K562 (cell line): Measurements from ENCODE around the gene IGFBP7. TPM values are rescaled to one million over a fixed set of nuclear protein-coding genes. Genes with fewer than 3 reads are reported as not detected.

Source experiments
- ATAC-seq: fragments of 200-7000 bp; cut with Tn5 transposase; 3 replicates; pipeline ENCODE4 v1.9.1; 2020; ENCODE audit warnings: moderate library complexity
- BruUV-seq: library from RNA; stranded (reverse); fragments of 400-500 nt; replicated peaks from 2 replicates; lab custom pipeline; 2021; lab: Mats Ljungman, UMichigan
- CTCF ChIA-PET: fragments of 300-600 bp; formaldehyde crosslinking; extraction: SDS; loops from one replicate; lab custom pipeline; 2021; ENCODE audit warnings: low intra/inter-chr PET ratio; lab: Yijun Ruan, JAX
- POLR2A ChIA-PET: fragments of 300-600, 350-650 bp; sonication (Branson Sonifier 250); formaldehyde crosslinking; extraction: SDS; loops from one replicate; lab custom pipeline; 2021; ENCODE audit warnings: antibody characterized with exemption, inconsistent platforms; lab: Yijun Ruan, JAX
- DNase-seq, 4 experiments: peaks; one replicate each; pipeline versions ENCODE4 v3.0.0 to v3.0.0-alpha.2; 2011 to 2018; ENCODE audit warnings: low spot score in 3 of 4, mixed read lengths in 3 of 4; ENCODE audit errors: extremely low read depth in 1 of 4
- FAIRE-seq: peaks from 2 replicates; lab custom pipeline; 2011; peaks lifted over from hg19 to GRCh38; lab: Jason Lieb, UNC
- H2AFZ ChIP-seq: 2 replicates; pipeline ENCODE4 v1.6.0; 2011; ENCODE audit warnings: low read depth, low read length, control low read depth, inconsistent platforms
- H3K27ac ChIP-seq: fragments of 200-600 bp; 3 replicates; pipeline ENCODE4 v1.8.0; 2011; ENCODE audit warnings: low read depth, mild to moderate bottlenecking, control low read depth, inconsistent platforms, low read length, moderate library complexity, mixed read lengths; ENCODE audit errors: extremely low read depth
- H3K27me3 ChIP-seq, 2 experiments: fragments of 300-600 bp in 1 of 2; 2 replicates in 1 of 2; 3 replicates in 1 of 2; pipeline versions ENCODE4 v1.6.0 to v1.8.0; 2011; ENCODE audit warnings: inconsistent platforms in 2 of 2, low read length in 2 of 2, mild to moderate bottlenecking in 1 of 2, mixed read lengths in 1 of 2, moderate library complexity in 1 of 2; ENCODE audit not compliant: control insufficient read depth in 2 of 2, insufficient read depth in 2 of 2
- H3K36me3 ChIP-seq: fragments of 300-600 bp; 3 replicates; pipeline ENCODE4 v1.8.0; 2011; ENCODE audit warnings: mild to moderate bottlenecking, low read length, inconsistent platforms; ENCODE audit not compliant: control insufficient read depth, insufficient read depth
- H3K4me1 ChIP-seq, 2 experiments: fragments of 200-600 bp in 1 of 2; replicated peaks in 1 of 2; 2 replicates in 1 of 2; 3 replicates in 1 of 2; pipeline versions ENCODE4 v1.5.1 to v1.8.0; 2011; ENCODE audit warnings: inconsistent platforms in 2 of 2, low read length in 2 of 2, mild to moderate bottlenecking in 1 of 2, mixed read lengths in 1 of 2, moderate library complexity in 1 of 2; ENCODE audit not compliant: control insufficient read depth in 2 of 2, insufficient read depth in 2 of 2
- H3K4me2 ChIP-seq: 2 replicates; pipeline ENCODE4 v1.6.1; 2011; ENCODE audit warnings: low read length, control low read depth, inconsistent platforms, mixed read lengths; ENCODE audit not compliant: insufficient read depth
- H3K4me3 ChIP-seq: fragments of 200-600 bp; sonication (generic), shearing (Covaris generic); 2 replicates; pipeline ENCODE4 v1.5.1; 2016; ENCODE audit warnings: control low read depth, inconsistent platforms
- H3K79me2 ChIP-seq: fragments of 200-600 bp; 3 replicates; pipeline ENCODE4 v1.8.0; 2011; ENCODE audit warnings: low read length, inconsistent platforms; ENCODE audit not compliant: control insufficient read depth, insufficient read depth
- H3K9ac ChIP-seq, 2 experiments: 2 replicates each; pipeline versions ENCODE4 v1.6.0 to v1.6.1; 2011; ENCODE audit warnings: low read depth in 2 of 2, low read length in 2 of 2, control low read depth in 1 of 2, inconsistent platforms in 1 of 2, mild to moderate bottlenecking in 1 of 2, mixed read lengths in 1 of 2; ENCODE audit not compliant: insufficient read depth in 1 of 2
- H3K9me1 ChIP-seq: one replicate; pipeline ENCODE4 v1.6.0; 2011; ENCODE audit warnings: inconsistent platforms, mild to moderate bottlenecking, low read length, moderate library complexity; ENCODE audit not compliant: control insufficient read depth, insufficient read depth
- H3K9me3 ChIP-seq: replicated peaks from 2 replicates; pipeline ENCODE4 v1.5.1; 2011; ENCODE audit warnings: low read depth, low read length, inconsistent platforms; ENCODE audit not compliant: control insufficient read depth, insufficient read depth
- H4K20me1 ChIP-seq: replicated peaks from 2 replicates; pipeline ENCODE4 v1.6.1; 2011; ENCODE audit warnings: low read length, inconsistent platforms, mixed read lengths; ENCODE audit not compliant: control insufficient read depth, insufficient read depth
- CBX1 ChIP-seq: sonication (generic); IDR thresholded peaks from 2 replicates; pipeline ENCODE4 v1.6.1; 2016; ENCODE audit warnings: antibody characterized with exemption, low read depth, mild to moderate bottlenecking
- E2F3 ChIP-seq: fragments of 250-450 bp; sonication (Bioruptor Pico); IDR thresholded peaks from 2 replicates; pipeline ENCODE4 v1.4.0; 2020; ENCODE audit warnings: mild to moderate bottlenecking
- EP300 ChIP-seq: IDR thresholded peaks from 2 replicates; pipeline ENCODE4 v1.6.1; 2012; ENCODE audit warnings: low read length, improper control_type of control experiment
- ETS1 ChIP-seq: conservative IDR thresholded peaks from 2 replicates; pipeline ENCODE4 v1.6.1; 2011; ENCODE audit warnings: low read depth, mild to moderate bottlenecking, low read length; ENCODE audit not compliant: control insufficient read depth
- HIVEP1 ChIP-seq: fragments of 250-450 bp; sonication (Bioruptor Pico); IDR thresholded peaks from 2 replicates; pipeline ENCODE4 v1.4.0; 2020; ENCODE audit warnings: mild to moderate bottlenecking
- HOMEZ ChIP-seq: fragments of 250-450 bp; sonication (Bioruptor Pico); IDR thresholded peaks from 2 replicates; pipeline ENCODE4 v1.4.0; 2020; ENCODE audit warnings: mild to moderate bottlenecking, moderate library complexity
- HOXB6 ChIP-seq: fragments of 250-450 bp; sonication (Bioruptor Pico); IDR thresholded peaks from 2 replicates; pipeline ENCODE4 v1.5.1; 2022; ENCODE audit warnings: mild to moderate bottlenecking, borderline replicate concordance
- MECOM ChIP-seq: fragments of 250-450 bp; sonication (Bioruptor Pico); IDR thresholded peaks from 2 replicates; pipeline ENCODE4 v1.8.0; 2022; ENCODE audit warnings: inconsistent platforms
- MXI1 ChIP-seq: IDR thresholded peaks from 2 replicates; pipeline ENCODE4 v1.6.1; 2011; ENCODE audit warnings: low read depth, mild to moderate bottlenecking, improper control_type of control experiment, low read length
- MYNN ChIP-seq, 2 experiments: sonication (generic); formaldehyde crosslinking in 1 of 2; IDR thresholded peaks; 2 replicates each; pipeline versions ENCODE4 v1.5.0 to v1.6.1; 2016 to 2020; ENCODE audit warnings: antibody characterized with exemption in 1 of 2, missing genetic modification reagents in 1 of 2
- POLR2AphosphoS5 ChIP-seq: IDR thresholded peaks from 2 replicates; pipeline ENCODE4 v1.6.1; 2011; ENCODE audit warnings: mild to moderate bottlenecking, low read depth, low read length, moderate library complexity; ENCODE audit not compliant: control insufficient read depth, insufficient read depth
- RBBP5 ChIP-seq: fragments of 200-600 bp; sonication (generic); IDR thresholded peaks from 2 replicates; pipeline ENCODE4 v1.6.1; 2012; ENCODE audit warnings: borderline replicate concordance, mild to moderate bottlenecking, low read length, control low read depth, inconsistent platforms; ENCODE audit not compliant: insufficient read depth, poor library complexity, severe bottlenecking
- TCF15 ChIP-seq: fragments of 250-450 bp; sonication (Bioruptor Pico); IDR thresholded peaks from 2 replicates; pipeline ENCODE4 v1.8.0; 2022; ENCODE audit warnings: moderate library complexity, mild to moderate bottlenecking, inconsistent platforms
- U2AF2 ChIP-seq: fragments of 200-400 bp; formaldehyde crosslinking; optimal IDR thresholded peaks from 2 replicates; pipeline ENCODE3; 2017; ENCODE audit warnings: low read depth, mild to moderate bottlenecking, low read length
- ZKSCAN3 ChIP-seq: fragments of 250-450 bp; sonication (Bioruptor Pico); IDR thresholded peaks from 2 replicates; pipeline ENCODE4 v1.4.0; 2020
- ZMIZ1 ChIP-seq, 2 experiments: fragments of 150-350 bp in 1 of 2; IDR thresholded peaks; 2 replicates each; pipeline ENCODE4 v1.6.1; 2012 to 2016; ENCODE audit warnings: low read depth in 2 of 2, low read length in 2 of 2, mild to moderate bottlenecking in 1 of 2, moderate library complexity in 1 of 2
- ZNF263 ChIP-seq: sonication (generic); formaldehyde crosslinking; IDR thresholded peaks from 2 replicates; pipeline ENCODE4 v1.8.0; 2022; ENCODE audit warnings: mild to moderate bottlenecking, missing genetic modification reagents, borderline replicate concordance
- WGBS: fragments of 100-300 bp; shearing (Covaris generic); methylation state at CpG from one replicate; pipeline ENCODE4 v1.1.6; 2016; ENCODE audit warnings: low coverage, mixed read lengths; ENCODE audit not compliant: insufficient coverage; ENCODE audit errors: missing lambda C conversion rate; 5-methylcytosine and 5-hydroxymethylcytosine counted together
- in situ Hi-C: fragments of 300-500 bp; cut with MboI; formaldehyde crosslinking; loops from 4 replicates; pipeline ENCODE4 v1.15.0; 2018; ENCODE audit warnings: inconsistent platforms, mixed read lengths
- intact Hi-C: fragments of 100-400 bp; cut with micrococcal nuclease; formaldehyde crosslinking; loops from 2 replicates; pipeline ENCODE4 v1.14.2; 2022
- polyA plus RNA-seq, 8 experiments: library from polyadenylated mRNA; depleted of rRNA in 4 of 8; stranded (reverse) in 5 of 8; unstranded in 3 of 8; fragments of >200 nt; fragmentation: Nextera tagmentation in 2 of 8; fragmentation: Illumina TruSeq in 1 of 8; extraction: Ambion mirVana in 2 of 8; extraction: Trizol in 1 of 8; gene quantifications; 2 replicates each; pipeline versions ENCODE4 v1.2.1 to v1.2.3, GENCODE V29; 2011 to 2014; ENCODE audit warnings: inconsistent platforms in 1 of 8, missing spikeins in 1 of 8
- total RNA-seq, 7 experiments: library from RNA; depleted of rRNA in 6 of 7; stranded (reverse); fragments of >200 nt in 6 of 7; fragmentation: Illumina TruSeq in 2 of 7; extraction: Trizol in 2 of 7; gene quantifications; 2 replicates each; pipeline versions ENCODE4 v1.2.1 to v1.2.3, GENCODE V29; 2011 to 2021; ENCODE audit warnings: low replicate concordance in 1 of 7

IGFBP7 gene
- total and polyA plus RNA-seq, 9 of the 15 experiments (the other 6 are each of a cell fraction or from before 2014, with no cell fraction given): 0.27 to 0.49 (median 0.29) TPM; not detected in 6

GRCh38 chr4:57146444-57146843 lies 36.3 kb upstream of the IGFBP7 start:
- Histone ChIP-seq H3K9me3 (no peaks in the 10 kb centered on the region), H3K4me2 (no peak overlapping the region), H4K20me1 (no peaks in the 10 kb centered on the region), H3K27me3 (no peaks in the 10 kb centered on the region), H3K4me3 (no peak overlapping the region), H2AFZ (no peak overlapping the region), H3K36me3 (no peaks in the 10 kb centered on the region), H3K9ac (no peak overlapping the region), H3K4me1 (no peaks in the 10 kb centered on the region), H3K79me2 (no peaks in the 10 kb centered on the region), H3K9me1 (no peaks in the 10 kb centered on the region), H3K27ac (no peak overlapping the region)
- in situ Hi-C loops: no loop called here
- POLR2A ChIA-PET: no interaction called here
- WGBS: 0% methylated on average over 4 of the region's 4 CpGs
- FAIRE-seq (no peak), DNase-seq (no peak), ATAC-seq (no peak)
- intact Hi-C loops: no loop called here
- CTCF ChIA-PET: no interaction called here
- no TSS peak for BruUV-seq
- no peak for TF ChIP-seq MXI1
- TF ChIP-seq ETS1: no peak
- no peak for TF ChIP-seq HOMEZ (CRISPR knock-in tag)
- TF ChIP-seq CBX1: no peak
- no peak for TF ChIP-seq TCF15
- no peak for TF ChIP-seq POLR2AphosphoS5
- TF ChIP-seq MECOM (CRISPR knock-in tag): no peak
- TF ChIP-seq MYNN (IDR thresholded peaks at IDR 0.05): no peak
- no peak for TF ChIP-seq MYNN (CRISPR knock-in tag; IDR thresholded peaks at IDR 0.05)
- TF ChIP-seq RBBP5: no peak
- TF ChIP-seq EP300: no peak
- TF ChIP-seq E2F3 (CRISPR knock-in tag): no peak
- TF ChIP-seq U2AF2: no peak
- TF ChIP-seq ZKSCAN3 (CRISPR knock-in tag): no peak
- no peak for TF ChIP-seq ZNF263
- no peak for TF ChIP-seq HIVEP1 (CRISPR knock-in tag)
- no peak for TF ChIP-seq HOXB6 (CRISPR knock-in tag)
- no peak for TF ChIP-seq ZMIZ1 (IDR thresholded peaks at IDR 0.05; ENCODE audit: low read depth in 2 of 2, low read length in 2 of 2)
